ENCODE results near the gene DGKB.

Gene DGKB

DNA sequence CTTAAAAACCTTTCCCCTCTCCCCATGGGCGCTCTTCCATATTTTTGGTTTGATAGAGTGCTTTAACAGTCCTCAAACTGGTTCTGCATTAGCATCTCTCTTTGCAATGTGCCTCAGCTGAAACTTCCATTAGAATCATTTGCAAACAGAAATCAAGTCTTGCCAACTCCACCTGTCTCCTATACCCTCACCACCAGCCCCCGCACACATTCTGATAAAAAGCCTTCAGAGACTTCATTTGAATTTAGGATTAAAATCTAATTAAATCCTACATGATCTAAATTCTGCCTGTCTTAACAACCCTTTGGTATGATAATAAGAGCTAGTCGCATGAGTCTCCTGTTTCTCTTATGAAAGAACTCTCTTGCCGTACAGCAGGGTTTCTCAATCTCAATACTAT, 528.2 kb downstream of the DGKB start:
- DNase-seq (ENCODE audit: extremely low read depth, low read depth): no peak
- TF ChIP-seq, protein P1, sequence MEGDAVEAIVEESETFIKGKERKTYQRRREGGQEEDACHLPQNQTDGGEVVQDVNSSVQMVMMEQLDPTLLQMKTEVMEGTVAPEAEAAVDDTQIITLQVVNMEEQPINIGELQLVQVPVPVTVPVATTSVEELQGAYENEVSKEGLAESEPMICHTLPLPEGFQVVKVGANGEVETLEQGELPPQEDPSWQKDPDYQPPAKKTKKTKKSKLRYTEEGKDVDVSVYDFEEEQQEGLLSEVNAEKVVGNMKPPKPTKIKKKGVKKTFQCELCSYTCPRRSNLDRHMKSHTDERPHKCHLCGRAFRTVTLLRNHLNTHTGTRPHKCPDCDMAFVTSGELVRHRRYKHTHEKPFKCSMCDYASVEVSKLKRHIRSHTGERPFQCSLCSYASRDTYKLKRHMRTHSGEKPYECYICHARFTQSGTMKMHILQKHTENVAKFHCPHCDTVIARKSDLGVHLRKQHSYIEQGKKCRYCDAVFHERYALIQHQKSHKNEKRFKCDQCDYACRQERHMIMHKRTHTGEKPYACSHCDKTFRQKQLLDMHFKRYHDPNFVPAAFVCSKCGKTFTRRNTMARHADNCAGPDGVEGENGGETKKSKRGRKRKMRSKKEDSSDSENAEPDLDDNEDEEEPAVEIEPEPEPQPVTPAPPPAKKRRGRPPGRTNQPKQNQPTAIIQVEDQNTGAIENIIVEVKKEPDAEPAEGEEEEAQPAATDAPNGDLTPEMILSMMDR (IDR thresholded peaks at IDR 0.05; ENCODE audit: low read depth, low read length): no peak

DNA sequence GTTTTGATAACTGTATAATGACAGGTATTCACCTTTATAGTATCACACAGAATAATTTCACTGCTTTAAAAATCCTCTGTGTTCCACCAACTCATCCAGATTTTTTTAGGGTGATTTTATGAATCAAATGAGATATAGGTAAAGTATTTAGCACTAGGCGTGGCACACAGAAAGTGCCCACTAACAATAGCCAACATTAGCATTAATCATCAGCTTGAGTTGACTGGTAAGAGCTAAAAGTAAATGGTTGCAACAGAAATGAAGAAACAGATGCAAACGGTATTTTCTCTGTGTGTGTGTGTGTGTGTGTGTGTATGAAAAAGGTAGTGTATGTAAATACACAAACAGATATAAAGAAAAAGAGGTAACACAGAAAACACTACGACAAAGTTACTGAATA, 534.3 kb downstream of the DGKB start:
- no peak for DNase-seq (ENCODE audit: extremely low read depth, low read depth)

DNA sequence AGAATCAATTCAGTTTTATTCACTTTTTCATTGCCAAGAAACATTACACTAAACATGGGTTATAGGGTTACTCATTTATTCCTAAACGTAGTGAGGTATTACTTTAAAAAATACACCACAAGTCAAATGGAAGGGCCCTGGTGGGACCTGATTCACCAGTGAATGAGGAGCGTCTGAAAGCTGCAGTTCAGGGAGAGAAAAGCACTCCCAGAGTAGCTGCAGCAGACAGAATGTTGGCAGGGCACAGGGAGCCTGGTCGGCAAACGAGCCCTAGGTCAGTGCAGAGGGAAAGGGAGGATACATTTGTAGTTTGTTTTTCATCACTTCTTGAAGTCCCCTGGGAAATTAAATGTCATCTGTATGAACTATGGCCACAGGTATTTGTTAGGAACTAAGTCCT, 551.4 kb downstream of the DGKB start:
- DNase-seq (ENCODE audit: extremely low read depth, low read depth): no peak
- TF ChIP-seq, protein P1 (IDR thresholded peaks at IDR 0.05; ENCODE audit: low read depth, low read length): no peak

More for the DNA sequence above, 534.3 kb downstream of the DGKB start:
- TF ChIP-seq, protein P1 (IDR thresholded peaks at IDR 0.05; ENCODE audit: low read depth, low read length): no peak

DNA sequence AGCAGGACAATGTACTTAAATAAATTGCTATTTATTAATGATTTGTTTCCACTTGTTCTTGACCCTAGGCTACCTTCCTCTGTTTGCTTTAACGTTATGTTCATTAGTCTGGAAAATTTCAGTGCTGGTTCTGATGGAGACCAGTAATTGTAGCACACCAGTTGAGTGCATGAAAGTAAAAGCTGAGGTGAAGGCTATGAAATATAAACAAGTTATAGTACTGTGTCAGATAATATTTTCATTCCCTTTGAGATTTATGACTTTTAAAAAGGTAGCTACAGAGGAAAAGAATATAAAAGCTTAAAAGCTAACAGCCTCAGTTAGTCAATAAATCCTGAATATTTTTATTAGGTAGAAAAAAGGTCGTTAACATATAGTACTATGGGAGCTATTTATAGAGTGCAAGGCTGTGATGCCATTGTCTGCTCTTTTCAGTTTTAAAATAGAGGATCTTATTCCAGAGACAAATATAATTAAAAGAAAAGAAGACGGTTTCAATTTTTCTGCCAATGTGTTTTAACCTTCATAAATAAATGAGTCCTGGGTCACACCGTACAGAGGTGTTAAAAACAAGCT, 561.3 kb downstream of the DGKB start:
- no peak for DNase-seq (ENCODE audit: extremely low read depth, low read depth)
- TF ChIP-seq, protein P1 (IDR thresholded peaks at IDR 0.05; ENCODE audit: low read depth, low read length): no peak

DNA sequence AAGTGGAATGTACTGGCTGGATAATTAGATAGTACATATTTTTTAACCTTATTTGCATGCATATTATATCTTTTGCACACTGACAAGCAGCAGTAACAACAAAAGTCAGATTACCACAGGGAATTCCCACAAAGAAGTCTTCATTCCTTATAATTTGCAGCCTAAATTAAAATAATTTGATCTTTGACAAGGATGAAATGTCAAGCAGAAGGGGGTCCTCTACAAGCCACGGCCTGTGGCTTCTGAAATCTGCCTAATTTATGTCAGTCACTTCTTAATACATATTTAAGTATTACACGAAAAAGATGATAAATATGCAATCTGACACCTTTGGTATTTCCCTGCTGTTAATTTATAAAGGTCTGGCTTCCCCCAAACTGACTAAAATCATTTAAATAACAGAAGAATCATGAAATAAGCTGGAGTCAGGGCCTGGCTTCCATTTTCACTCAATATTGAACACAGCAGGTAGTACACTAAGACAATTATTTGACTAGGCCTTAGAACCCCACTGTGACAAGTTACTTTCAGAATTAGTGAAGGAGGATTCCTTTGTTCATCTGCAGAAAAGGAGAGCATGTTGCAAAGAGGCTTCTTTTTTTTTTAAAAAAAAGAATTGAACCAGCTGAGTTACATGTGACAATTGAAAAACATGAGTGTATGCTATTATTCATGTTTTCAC, 562.0 kb downstream of the DGKB start:
- TF ChIP-seq, protein P1 (IDR thresholded peaks at IDR 0.05; ENCODE audit: low read depth, low read length): no peak
- DNase-seq (ENCODE audit: extremely low read depth, low read depth): no peak

DNA sequence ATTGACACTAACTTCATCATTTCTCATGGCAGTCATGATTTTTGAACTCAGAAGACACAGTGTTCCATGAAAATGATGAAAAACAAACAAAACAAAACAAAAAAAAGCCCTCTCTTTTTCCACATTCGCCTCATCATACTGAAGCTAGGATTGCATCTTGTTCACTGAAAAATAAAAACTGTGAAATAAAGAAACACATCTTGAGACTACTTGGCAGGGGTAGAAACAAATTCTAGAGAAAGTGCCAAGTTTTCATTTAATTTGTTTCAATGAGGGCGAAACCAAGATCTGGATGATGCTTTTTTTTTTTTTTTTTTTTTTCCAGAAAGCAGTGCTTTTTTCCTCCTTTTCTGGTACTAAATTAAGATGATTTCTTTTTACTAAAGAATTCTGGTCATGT, 562.7 kb downstream of the DGKB start:
- no peak for DNase-seq (ENCODE audit: extremely low read depth, low read depth)
- TF ChIP-seq, protein P1 (IDR thresholded peaks at IDR 0.05; ENCODE audit: low read depth, low read length): no peak

DNA sequence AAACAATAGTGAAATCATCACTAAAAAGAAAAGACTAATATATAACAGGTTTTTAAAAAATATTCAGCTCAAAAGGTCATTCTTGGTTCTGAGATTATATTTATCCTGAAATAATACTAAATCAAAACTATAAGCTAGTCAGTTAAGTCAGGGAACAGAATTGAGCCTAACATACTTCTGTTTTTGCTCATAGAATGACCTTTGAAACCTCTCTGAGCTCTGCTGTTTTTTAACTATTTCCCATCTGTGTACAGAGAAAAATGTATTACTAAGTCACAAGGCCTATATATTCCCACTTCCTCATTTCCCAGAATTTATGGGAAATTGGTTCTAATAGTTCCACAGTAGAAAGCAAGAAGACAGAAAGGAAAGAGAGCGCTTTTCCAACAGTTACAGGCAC, 566.3 kb downstream of the DGKB start:
- TF ChIP-seq, protein P1 (IDR thresholded peaks at IDR 0.05; ENCODE audit: low read depth, low read length): no peak

More for the DNA sequence above, 566.3 kb downstream of the DGKB start:
- DNase-seq (ENCODE audit: extremely low read depth, low read depth): no peak
